ENCODE results near the gene NLRC5. TPM values are rescaled to one million over a fixed set of nuclear protein-coding genes. Genes with fewer than 3 reads are reported as not detected.
A peak's percentile ranks its signal among the peaks of the same experiment; 100 is the strongest.
"Not testable (repeated sequence)": the region's sequence is repeated elsewhere in the genome, so short reads cannot be mapped to it uniquely, and the experiment has no call there.

Gene NLRC5
- total RNA-seq, 3 donors from 2014 or later, result 110 to 127 (median 113) TPM

- intact Hi-C loops (cut with DNase I, micrococcal nuclease), result no loop called here
- H3K9me3 ChIP-seq, result no peaks in the 10 kb centered on the region
- H3K36me3 ChIP-seq (ENCODE audit: low read depth), result no peaks in the 10 kb centered on the region
- TF ChIP-seq, protein P1, sequence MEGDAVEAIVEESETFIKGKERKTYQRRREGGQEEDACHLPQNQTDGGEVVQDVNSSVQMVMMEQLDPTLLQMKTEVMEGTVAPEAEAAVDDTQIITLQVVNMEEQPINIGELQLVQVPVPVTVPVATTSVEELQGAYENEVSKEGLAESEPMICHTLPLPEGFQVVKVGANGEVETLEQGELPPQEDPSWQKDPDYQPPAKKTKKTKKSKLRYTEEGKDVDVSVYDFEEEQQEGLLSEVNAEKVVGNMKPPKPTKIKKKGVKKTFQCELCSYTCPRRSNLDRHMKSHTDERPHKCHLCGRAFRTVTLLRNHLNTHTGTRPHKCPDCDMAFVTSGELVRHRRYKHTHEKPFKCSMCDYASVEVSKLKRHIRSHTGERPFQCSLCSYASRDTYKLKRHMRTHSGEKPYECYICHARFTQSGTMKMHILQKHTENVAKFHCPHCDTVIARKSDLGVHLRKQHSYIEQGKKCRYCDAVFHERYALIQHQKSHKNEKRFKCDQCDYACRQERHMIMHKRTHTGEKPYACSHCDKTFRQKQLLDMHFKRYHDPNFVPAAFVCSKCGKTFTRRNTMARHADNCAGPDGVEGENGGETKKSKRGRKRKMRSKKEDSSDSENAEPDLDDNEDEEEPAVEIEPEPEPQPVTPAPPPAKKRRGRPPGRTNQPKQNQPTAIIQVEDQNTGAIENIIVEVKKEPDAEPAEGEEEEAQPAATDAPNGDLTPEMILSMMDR (IDR thresholded peaks at IDR 0.05), result no peak
- DNase-seq, result no peak
- peaks cover 39% of the 10 kb centered on the region for H3K4me1 ChIP-seq (ENCODE audit: low read depth)
- no peak overlapping the region for H3K4me3 ChIP-seq
- no peak for ATAC-seq
These were observed 3.0 kb upstream of the NLRC5 start for GRCh38 chr16:56986361-56986760.

- intact Hi-C loops (cut with DNase I, micrococcal nuclease); ATAC-seq; H3K36me3 ChIP-seq (ENCODE audit: low read depth); DNase-seq; H3K9me3 ChIP-seq; H3K4me3 ChIP-seq: not testable (repeated sequence)
- H3K4me1 ChIP-seq (ENCODE audit: low read depth), result peaks cover 41% of the 10 kb centered on the region
These were observed 2.4 kb upstream of the NLRC5 start for GRCh38 chr16:56986908-56987307.

- TF ChIP-seq, protein P1 (IDR thresholded peaks at IDR 0.05), result no peak
- no peak overlapping the region for H3K4me3 ChIP-seq
- H3K9me3 ChIP-seq, result no peaks in the 10 kb centered on the region
- peaks cover 46% of the 10 kb centered on the region for H3K4me1 ChIP-seq (ENCODE audit: low read depth)
- no peaks in the 10 kb centered on the region for H3K36me3 ChIP-seq (ENCODE audit: low read depth)
- DNase-seq (no peak), ATAC-seq (no peak)
- intact Hi-C loops (cut with DNase I, micrococcal nuclease), result no loop called here
These were observed 1.7 kb upstream of the NLRC5 start for GRCh38 chr16:56987692-56988091.

GRCh38 chr16:56988161-56988947, 1.0 kb upstream of the NLRC5 start:
- DNase-seq (no peak), ATAC-seq (no peak)
- H3K36me3 ChIP-seq (ENCODE audit: low read depth), result no peaks in the 10 kb centered on the region
- H3K9me3 ChIP-seq, result no peaks in the 10 kb centered on the region
- TF ChIP-seq, protein P1 (IDR thresholded peaks at IDR 0.05), result no peak
- no peak overlapping the region for H3K4me3 ChIP-seq
- H3K4me1 ChIP-seq (ENCODE audit: low read depth), result peaks cover 42% of the 10 kb centered on the region
- intact Hi-C loops (cut with DNase I, micrococcal nuclease), result no loop called here

- peaks cover 37% of the 10 kb centered on the region for H3K4me1 ChIP-seq (ENCODE audit: low read depth)
These were observed 631 bp downstream of the NLRC5 start for GRCh38 chr16:56989988-56990387.

More at GRCh38 chr16:56989988-56990387, 631 bp downstream of the NLRC5 start:
- H3K4me3 ChIP-seq, result peak overlapping the region; percentile 65
- ATAC-seq (no peak), DNase-seq (no peak)
- TF ChIP-seq, protein P1 (IDR thresholded peaks at IDR 0.05), result no peak
- intact Hi-C loops (cut with DNase I, micrococcal nuclease), result no loop called here
- H3K36me3 ChIP-seq (ENCODE audit: low read depth), result no peaks in the 10 kb centered on the region
- H3K9me3 ChIP-seq, result no peaks in the 10 kb centered on the region
